GM21786 (cell line): Measurements from ENCODE around the gene LARGE1.

Experiments used
- ATAC-seq: cut with Tn5 transposase; IDR thresholded peaks from one replicate; pipeline ENCODE4 v1.9.1; 2021; ENCODE audit not compliant: unreplicated experiment

Gene LARGE1

GRCh38 chr22:33886696-33887095, 33.6 kb downstream of the LARGE1 start:
- ATAC-seq = no peak

- no peak for ATAC-seq
Observed at GRCh38 chr22:33884829-33885228, 35.4 kb downstream of the LARGE1 start.

GRCh38 chr22:33883961-33884808, 36.1 kb downstream of the LARGE1 start:
- no peak for ATAC-seq

DNA sequence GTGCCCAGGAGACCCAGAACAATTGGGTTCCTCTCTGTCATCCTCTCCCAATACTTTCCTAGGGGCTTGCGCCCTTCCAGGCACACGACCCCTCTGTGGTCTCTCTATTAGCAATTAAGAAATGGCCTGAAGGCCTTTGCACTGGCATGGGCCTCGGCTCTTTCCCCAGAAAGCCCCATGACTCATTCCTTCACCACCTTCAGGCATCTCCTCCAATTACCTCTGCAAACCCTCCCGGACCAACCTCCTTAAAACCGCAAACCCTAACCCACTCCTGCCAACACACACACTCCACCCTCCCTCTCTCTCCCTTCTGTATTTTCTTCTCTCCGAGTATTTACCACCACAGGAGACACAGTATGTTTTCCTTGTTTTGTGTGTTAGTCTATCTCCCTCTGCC, 36.7 kb downstream of the LARGE1 start:
- no peak for ATAC-seq

GRCh38 chr22:33882991-33883390, 37.3 kb downstream of the LARGE1 start:
- no peak for ATAC-seq

GRCh38 chr22:33880986-33881385, 39.3 kb downstream of the LARGE1 start:
- no peak for ATAC-seq

DNA sequence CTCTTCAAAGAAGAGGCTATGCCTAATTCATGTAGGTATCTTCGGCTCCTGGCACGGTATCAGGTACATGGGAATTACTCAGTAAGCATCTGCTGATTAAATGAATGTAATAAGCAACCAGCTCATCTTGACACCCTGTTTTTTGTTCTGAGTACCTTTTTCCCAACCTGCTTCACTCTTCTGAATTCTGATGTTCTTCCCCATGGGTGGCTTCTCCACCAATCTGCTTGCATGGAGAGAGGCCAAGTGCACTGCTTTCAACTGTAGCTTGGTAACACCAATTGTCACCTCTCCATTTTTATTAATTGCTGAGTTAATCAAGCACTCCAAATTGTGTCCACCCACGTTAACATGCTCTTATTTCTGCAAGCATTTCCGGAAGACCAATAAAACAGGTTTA, 40.5 kb downstream of the LARGE1 start:
- ATAC-seq = no peak

- ATAC-seq = no peak
Observed at GRCh38 chr22:33875316-33875715, 45.0 kb downstream of the LARGE1 start.

GRCh38 chr22:33874206-33874605, 46.1 kb downstream of the LARGE1 start:
- no peak for ATAC-seq

DNA sequence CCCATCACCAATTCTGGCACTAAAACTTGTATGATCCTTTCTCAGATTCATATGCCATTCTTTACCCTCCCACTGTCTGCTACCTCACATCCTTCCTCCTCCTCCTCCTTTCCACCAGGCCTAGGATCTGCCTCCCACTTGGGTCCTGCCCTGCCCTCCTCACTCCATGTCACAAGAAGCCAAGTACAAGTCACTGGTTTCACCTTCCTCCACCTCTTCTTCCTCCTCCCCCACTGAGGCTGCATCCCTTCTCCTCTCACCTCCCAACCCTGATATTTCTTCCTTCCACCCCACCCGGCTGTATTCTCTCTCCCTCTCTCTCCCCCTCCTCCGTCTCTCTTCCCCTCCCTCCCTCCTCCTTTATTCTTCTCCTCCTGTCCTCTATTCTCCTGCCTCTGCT, 46.6 kb downstream of the LARGE1 start:
- no peak for ATAC-seq

DNA sequence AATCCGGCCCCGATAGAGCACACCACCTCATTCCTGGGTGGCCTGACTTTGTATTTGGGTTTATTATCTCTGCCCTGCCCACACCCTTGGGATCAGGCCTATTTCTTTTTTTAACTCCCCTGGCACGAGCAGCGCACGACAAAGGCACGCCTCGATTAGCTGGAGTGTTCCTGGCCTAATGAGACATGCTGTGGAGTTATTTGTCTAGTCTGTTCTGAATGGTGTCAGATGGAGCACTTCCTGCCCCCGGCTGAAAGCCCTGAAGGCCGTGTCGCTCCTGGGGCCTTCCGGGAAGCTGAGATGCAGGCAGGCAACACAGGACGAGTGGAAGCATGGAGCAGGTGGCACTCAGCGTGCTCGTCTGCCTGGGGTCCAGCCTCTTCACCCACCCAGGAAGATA, 47.1 kb downstream of the LARGE1 start:
- ATAC-seq = no peak

- ATAC-seq = no peak
Observed at GRCh38 chr22:33871935-33872334, 48.3 kb downstream of the LARGE1 start.

GRCh38 chr22:33869946-33870345, 50.3 kb downstream of the LARGE1 start:
- ATAC-seq = no peak

DNA sequence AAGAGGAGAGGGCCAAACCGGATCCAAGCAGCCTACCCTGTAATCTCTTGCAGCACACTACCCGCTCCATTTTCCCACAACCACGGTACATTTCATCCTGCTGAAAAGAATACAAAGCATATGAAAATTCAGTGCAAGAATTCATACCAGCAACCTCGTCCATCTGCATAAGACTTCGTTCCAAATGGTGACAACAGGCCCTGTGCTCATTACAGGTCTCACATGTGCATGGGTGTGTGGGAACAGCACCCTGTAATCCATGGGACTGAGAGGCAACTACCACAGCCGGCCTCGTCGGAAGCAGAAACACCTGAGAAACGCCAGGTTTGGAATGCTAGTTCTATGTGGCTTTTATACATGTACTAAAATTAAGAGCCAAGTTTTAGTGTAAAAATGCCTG, 52.3 kb downstream of the LARGE1 start:
- no peak for ATAC-seq

DNA sequence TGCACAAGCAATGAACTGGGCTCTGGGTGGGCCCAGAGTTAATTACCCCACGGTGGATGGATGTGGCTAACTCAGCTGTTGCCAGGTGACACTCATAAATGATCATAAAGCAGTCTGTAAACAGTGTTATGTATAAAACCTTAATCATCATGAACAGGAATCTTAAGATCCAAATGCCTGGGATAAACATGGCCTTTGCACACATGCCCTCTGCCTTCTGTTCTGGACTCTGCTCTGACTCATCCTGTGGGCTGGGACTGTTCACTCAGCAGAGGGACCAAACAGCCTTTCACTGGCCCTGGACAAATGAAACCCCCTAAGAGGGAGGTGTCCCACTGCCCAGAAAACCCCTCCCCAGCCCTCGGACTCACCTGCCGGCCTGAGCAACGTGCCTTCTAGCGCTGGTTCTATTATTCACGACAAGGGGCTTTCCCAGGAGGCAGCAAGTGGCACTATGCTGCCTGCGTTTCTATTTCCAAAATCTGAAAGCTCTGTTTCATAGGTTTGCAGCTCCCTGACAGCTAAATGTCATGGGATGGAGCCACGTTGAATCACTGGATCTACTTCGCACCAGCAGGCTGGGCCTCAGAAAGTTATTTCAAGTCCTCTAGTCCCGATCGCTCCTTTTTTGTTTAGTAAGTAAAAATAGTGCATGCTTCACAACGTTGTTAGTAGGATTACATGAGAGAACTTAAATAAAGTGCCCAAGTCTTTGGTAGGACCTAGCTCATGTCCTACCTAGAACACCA, 53.0 kb downstream of the LARGE1 start:
- ATAC-seq = no peak

DNA sequence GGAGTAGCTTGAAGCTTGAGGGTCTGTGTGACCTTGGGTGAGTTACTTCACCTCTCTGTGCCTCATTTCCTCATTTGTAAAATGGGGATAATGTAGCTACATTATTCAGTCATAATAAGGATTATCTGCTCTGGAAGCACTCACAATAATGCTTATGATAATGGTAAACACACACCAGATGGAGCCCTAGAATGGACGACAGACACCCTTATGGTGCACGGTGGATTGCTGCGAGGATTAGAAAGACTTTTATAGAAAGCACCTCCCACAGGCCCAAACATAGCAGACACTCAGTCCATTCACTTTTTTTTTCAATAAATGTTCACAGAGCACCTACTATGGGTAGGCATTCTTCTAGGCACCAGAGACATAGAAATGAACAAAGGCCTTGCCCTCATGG, 53.8 kb downstream of the LARGE1 start:
- no peak for ATAC-seq

DNA sequence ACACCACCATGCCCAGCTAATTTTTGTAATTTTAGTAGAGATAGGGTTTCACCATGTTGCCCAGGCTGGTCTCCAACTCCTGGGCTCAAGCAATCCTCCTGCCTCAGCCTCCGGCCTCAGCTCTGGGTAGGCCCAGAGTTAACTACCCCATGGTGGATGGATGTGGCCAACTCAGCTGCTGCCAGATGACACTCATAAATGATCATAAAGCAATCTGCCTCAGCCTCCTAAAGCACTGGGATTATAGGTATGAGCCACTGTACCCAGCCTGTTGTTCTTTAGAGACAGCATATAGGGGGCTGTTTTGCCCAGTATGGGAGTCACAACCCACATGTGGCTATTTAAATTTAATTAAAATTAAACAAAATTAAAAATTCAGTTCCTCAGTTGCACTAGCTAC, 54.3 kb downstream of the LARGE1 start:
- no peak for ATAC-seq

- ATAC-seq = no peak
Observed at GRCh38 chr22:33865248-33865647, 55.0 kb downstream of the LARGE1 start.

DNA sequence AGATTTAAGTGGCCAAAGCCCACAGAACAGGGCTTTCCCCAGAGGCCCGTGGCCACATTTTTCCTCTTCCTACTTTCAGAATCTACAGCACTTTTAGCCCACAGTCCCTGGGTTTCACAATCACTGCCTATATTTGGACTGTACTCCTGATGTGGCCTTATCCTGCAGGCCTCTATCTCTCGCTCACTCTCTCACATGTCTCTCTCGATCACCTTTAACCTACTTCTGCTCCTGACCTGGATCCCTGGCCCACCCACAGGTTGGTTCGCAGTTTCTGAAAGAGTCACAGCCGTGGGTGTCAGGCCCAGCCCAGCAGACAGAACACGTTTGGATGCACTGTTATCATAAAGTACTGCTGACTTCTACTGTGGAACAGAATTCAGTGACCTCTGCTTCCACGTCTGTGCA, 55.5 kb downstream of the LARGE1 start:
- ATAC-seq = no peak

- ATAC-seq = no peak
Observed at GRCh38 chr22:33861216-33861875, 58.9 kb downstream of the LARGE1 start.

DNA sequence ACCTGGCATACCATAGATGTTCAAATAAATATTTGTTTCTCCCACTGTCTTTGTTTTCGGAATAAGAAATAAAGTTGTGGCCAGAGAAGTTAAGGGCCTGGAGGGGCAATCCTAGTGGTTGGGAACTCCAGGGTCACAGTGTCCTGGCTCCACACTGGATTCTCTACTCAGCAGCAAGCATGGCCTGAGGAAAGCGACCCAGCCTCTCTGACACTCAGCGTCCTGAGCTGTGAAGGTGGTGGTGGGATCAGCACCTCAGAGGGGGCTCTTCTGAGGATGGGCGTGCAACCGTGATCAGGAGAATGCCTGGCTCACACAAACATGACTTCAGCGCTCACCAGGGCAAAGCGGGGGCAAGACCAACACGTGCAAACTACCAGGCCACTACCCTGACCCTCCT, 59.9 kb downstream of the LARGE1 start:
- ATAC-seq = no peak

DNA sequence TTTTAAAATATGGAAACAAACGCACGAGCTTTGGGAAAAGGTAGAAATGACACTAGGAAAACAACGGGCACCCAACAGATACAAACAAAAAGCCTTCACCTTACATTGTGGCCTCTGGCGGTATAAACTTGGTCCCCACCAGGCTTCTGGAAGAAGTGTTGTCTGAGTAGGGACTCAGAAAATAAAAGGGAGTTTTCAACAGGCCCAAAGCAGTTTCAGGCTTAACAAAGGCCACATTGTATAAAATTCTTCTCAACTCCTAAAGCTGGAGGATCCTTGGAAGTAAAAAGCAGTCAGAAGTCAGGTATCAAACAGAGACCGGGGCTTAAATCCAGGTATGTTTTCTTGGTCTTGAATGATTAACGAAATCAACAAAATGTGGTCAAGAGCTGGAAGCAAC, 61.0 kb downstream of the LARGE1 start:
- ATAC-seq = no peak
